Esophagus squamous epithelium (tissue), 4 donors: ENCODE measurements around the gene ST7.

Source experiments
- CTCF ChIP-seq, 6 experiments: fragments of 450-650 bp in 4 of 6; fragments of 200-600 bp in 2 of 6; sonication (generic) in 2 of 6; IDR thresholded peaks; one replicate each; pipeline ENCODE4 v1.5.1; 2016 to 2019; ENCODE audit warnings: antibody characterized with exemption in 6 of 6, mild to moderate bottlenecking in 4 of 6, moderate library complexity in 4 of 6
- POLR2A ChIP-seq, 4 donors: fragments of 450-650 bp; IDR thresholded peaks; one replicate each; pipeline ENCODE4 v1.6.1; 2017; ENCODE audit warnings: antibody characterized with exemption in 4 of 4, mild to moderate bottlenecking in 4 of 4, moderate library complexity in 3 of 4

GRCh38 chr7:117119192-117119924, 166.1 kb downstream of the ST7 start:
- TF ChIP-seq CTCF (IDR thresholded peaks at IDR 0.05) = peak; percentile 61 to 88 (median 81)
- TF ChIP-seq POLR2A (IDR thresholded peaks at IDR 0.05) = no peak
